Left ventricle myocardium inferior (tissue), 1 donor: ENCODE results near the gene ZBTB45. TPM values are rescaled to one million over a fixed set of nuclear protein-coding genes. Genes with fewer than 3 reads are reported as not detected.
A peak's percentile ranks its signal among the peaks of the same experiment; 100 is the strongest.

Experiments used
- DNase-seq: peaks from one replicate; pipeline ENCODE4 v3.0.0-alpha.2; 2020
- H3K27ac ChIP-seq: fragments of 200-600 bp; replicated peaks from 2 replicates; pipeline ENCODE4 v1.8.0; 2021
- H3K27me3 ChIP-seq: fragments of 200-600 bp; 2 replicates; pipeline ENCODE4 v1.8.0; 2021; ENCODE audit warnings: low read depth
- H3K36me3 ChIP-seq: fragments of 200-600 bp; 2 replicates; pipeline ENCODE4 v1.8.0; 2021
- H3K4me1 ChIP-seq: fragments of 200-600 bp; 2 replicates; pipeline ENCODE4 v1.8.0; 2021
- H3K4me3 ChIP-seq: fragments of 200-600 bp; 2 replicates; pipeline ENCODE4 v1.8.0; 2021; ENCODE audit warnings: mild to moderate bottlenecking, moderate library complexity
- H3K9me3 ChIP-seq: fragments of 200-600 bp; replicated peaks from 2 replicates; pipeline ENCODE4 v1.8.0; 2021
- CTCF ChIP-seq: fragments of 200-600 bp; IDR thresholded peaks from 2 replicates; pipeline ENCODE4 v1.8.0; 2021; ENCODE audit warnings: antibody characterized with exemption, mild to moderate bottlenecking, borderline replicate concordance
- intact Hi-C: fragments of 100-400 bp; cut with micrococcal nuclease; formaldehyde crosslinking; loops from one replicate; pipeline ENCODE4 v1.11.0; 2022
- long read RNA-seq: library from polyadenylated mRNA; unstranded; transcript quantifications from one replicate; pipeline ENCODE4 v2.0.0, GENCODE V29; 2021
- total RNA-seq: library from RNA; stranded (reverse); fragmentation: NEBNext Ultra II Directional; extraction: Animal tissue kit (Norgen Biotek cat#: 25700); gene quantifications from one replicate; pipeline ENCODE4 v1.2.1, GENCODE V29; 2021
- donor health status: DM: no; HTN: yes; CAD: no; lungs with severe emphysema.

ZBTB45 gene
- total RNA-seq, result 10.2 TPM
- long read RNA-seq, transcript ZBTB45-202 (3 exons, 2,541 nt), result major isoform, 7 of 11 reads
- long read RNA-seq, partial matches to known transcripts, result 2 of 11 reads
- long read RNA-seq, other reads (novel, unspliced or antisense), result 0 of 11 reads

GRCh38 chr19:58519355-58520256, at the start of gene ZBTB45:
ZBTB45 (minus strand) TSS chr19:58519810; CDS start chr19:58517673, 2,137 bp downstream.
- peak; percentile 59 for TF ChIP-seq CTCF
- Histone ChIP-seq H3K4me1 (peaks cover 60% of the 10 kb centered on the region), H3K27me3 (no peaks in the 10 kb centered on the region), H3K9me3 (no peaks in the 10 kb centered on the region), H3K4me3 (peak within 1 kb of the TSS; percentile 92), H3K27ac (peak within 1 kb of the TSS; percentile 97), H3K36me3 (peaks cover 23% of the 10 kb centered on the region)
- DNase-seq, result peak; percentile 91
- intact Hi-C loops, result no loop called here

GRCh38 chr19:58568453-58569130, 49.0 kb upstream of the ZBTB45 start:
- Histone ChIP-seq H3K27me3 (no peaks in the 10 kb centered on the region), H3K36me3 (peaks cover 36% of the 10 kb centered on the region), H3K27ac (no peak overlapping the region), H3K4me1 (peaks cover 18% of the 10 kb centered on the region), H3K9me3 (no peaks in the 10 kb centered on the region), H3K4me3 (no peak overlapping the region)
- TF ChIP-seq CTCF, result no peak
- intact Hi-C loops, result no loop called here
- no peak for DNase-seq

- peaks cover 24% of the 10 kb centered on the region for H3K4me1 ChIP-seq
- no peak for DNase-seq
- intact Hi-C loops, result no loop called here
- no peak overlapping the region for H3K4me3 ChIP-seq
- TF ChIP-seq CTCF, result no peak
- no peak overlapping the region for H3K27ac ChIP-seq
- H3K9me3 ChIP-seq, result no peaks in the 10 kb centered on the region
- no peaks in the 10 kb centered on the region for H3K27me3 ChIP-seq
- peaks cover 36% of the 10 kb centered on the region for H3K36me3 ChIP-seq
Observed at GRCh38 chr19:58566989-58567388, 47.4 kb upstream of the ZBTB45 start.

- no peak for TF ChIP-seq CTCF
- Histone ChIP-seq H3K4me3 (no peak overlapping the region), H3K4me1 (peaks cover 43% of the 10 kb centered on the region), H3K27ac (no peak overlapping the region), H3K27me3 (no peaks in the 10 kb centered on the region), H3K9me3 (no peaks in the 10 kb centered on the region), H3K36me3 (peaks cover 14% of the 10 kb centered on the region)
- peak; percentile 8 for DNase-seq
- intact Hi-C loops, result no loop called here
Observed at GRCh38 chr19:58563823-58564222, 44.2 kb upstream of the ZBTB45 start.

GRCh38 chr19:58563034-58563573, 43.5 kb upstream of the ZBTB45 start:
- peaks cover 10% of the 10 kb centered on the region for H3K36me3 ChIP-seq
- no peaks in the 10 kb centered on the region for H3K9me3 ChIP-seq
- intact Hi-C loops, result no loop called here
- peak overlapping the region; percentile 42 for H3K27ac ChIP-seq
- H3K4me3 ChIP-seq, result peak overlapping the region; percentile 63
- peak; percentile 23 for DNase-seq
- H3K27me3 ChIP-seq, result no peaks in the 10 kb centered on the region
- H3K4me1 ChIP-seq, result peaks cover 46% of the 10 kb centered on the region
- no peak for TF ChIP-seq CTCF
